ENCODE results near the gene DOCK9. TPM values are rescaled to one million over a fixed set of nuclear protein-coding genes. Genes with fewer than 3 reads are reported as not detected.

DOCK9 gene
- total RNA-seq, 6 donors from 2014 or later = 155 to 284 (median 170) TPM

GRCh38 chr13:98930151-98930591 lies 47.7 kb downstream of the DOCK9 start:
- H3K9me3 ChIP-seq = peaks cover 4 to 17% (median 11%) of the 10 kb centered on the region in 4 donors
- peaks cover 0 to 8% (median 3%) of the 10 kb centered on the region in 4 donors for H3K4me1 ChIP-seq
- H3K27me3 ChIP-seq = no peaks in the 10 kb centered on the region
- H3K4me3 ChIP-seq = no peak overlapping the region
- peaks cover 0 to 19% (median 2%) of the 10 kb centered on the region in 4 donors for H3K36me3 ChIP-seq
- ATAC-seq (ENCODE audit: low FRiP score in 2 of 2) (peak in 1 of 2 donors; percentile 11), DNase-seq (no peak)
- TF ChIP-seq CTCF (IDR thresholded peaks at IDR 0.05) (no peak), POLR2AphosphoS5 (IDR thresholded peaks at IDR 0.05) (no peak), EP300 (IDR thresholded peaks at IDR 0.05) (no peak), POLR2A (IDR thresholded peaks at IDR 0.05) (no peak)
- WGBS, 2 donors = 44 to 47% methylated on average over 8 of the region's 8 CpGs
- H3K27ac ChIP-seq = peak overlapping the region in 3 of 4 donors; percentile 23 to 61 (median 51)

GRCh38 chr13:98927951-98928927 lies 49.6 kb downstream of the DOCK9 start:
- H3K4me3 ChIP-seq = no peak overlapping the region
- no peaks in the 10 kb centered on the region for H3K27me3 ChIP-seq
- H3K27ac ChIP-seq = peak overlapping the region in 2 of 4 donors; percentile 10 to 67
- peaks cover 0 to 29% (median 0%) of the 10 kb centered on the region in 4 donors for H3K36me3 ChIP-seq
- DNase-seq (no peak), ATAC-seq (ENCODE audit: low FRiP score in 2 of 2) (peak in 1 of 2 donors; percentile 90)
- no peak for TF ChIP-seq POLR2A (IDR thresholded peaks at IDR 0.05)
- no peak for TF ChIP-seq POLR2AphosphoS5 (IDR thresholded peaks at IDR 0.05)
- no peak for TF ChIP-seq CTCF (IDR thresholded peaks at IDR 0.05)
- no peak for TF ChIP-seq EP300 (IDR thresholded peaks at IDR 0.05)
- 70 to 72% methylated on average over 2 of the region's 2 CpGs for WGBS, 2 donors
- no peaks in the 10 kb centered on the region for H3K9me3 ChIP-seq
- H3K4me1 ChIP-seq = peaks cover 0 to 12% (median 5%) of the 10 kb centered on the region in 4 donors

GRCh38 chr13:98925949-98926348 lies 51.9 kb downstream of the DOCK9 start:
- no peak for ATAC-seq (ENCODE audit: low FRiP score in 2 of 2)

GRCh38 chr13:98923641-98924397 lies 54.0 kb downstream of the DOCK9 start:
- H3K4me1 ChIP-seq = peaks cover 0 to 13% (median 7%) of the 10 kb centered on the region in 4 donors
- TF ChIP-seq CTCF (IDR thresholded peaks at IDR 0.05) = no peak
- TF ChIP-seq POLR2AphosphoS5 (IDR thresholded peaks at IDR 0.05) = no peak
- no peak for TF ChIP-seq POLR2A (IDR thresholded peaks at IDR 0.05)
- TF ChIP-seq EP300 (IDR thresholded peaks at IDR 0.05) = no peak
- H3K9me3 ChIP-seq = no peaks in the 10 kb centered on the region
- ATAC-seq (ENCODE audit: low FRiP score in 2 of 2) (peak in 1 of 2 donors; percentile 76), DNase-seq (no peak)
- 84 to 85% methylated on average over 11 of the region's 11 CpGs for WGBS, 2 donors
- H3K27me3 ChIP-seq = no peaks in the 10 kb centered on the region
- no peak overlapping the region for H3K4me3 ChIP-seq
- H3K27ac ChIP-seq = no peak overlapping the region
- peaks cover 0 to 68% (median 12%) of the 10 kb centered on the region in 4 donors for H3K36me3 ChIP-seq

More at GRCh38 chr13:98925949-98926348, 51.9 kb downstream of the DOCK9 start:
- Histone ChIP-seq H3K36me3 (peaks cover 0 to 52% (median 10%) of the 10 kb centered on the region in 4 donors), H3K27me3 (no peaks in the 10 kb centered on the region), H3K4me3 (no peak overlapping the region), H3K4me1 (peaks cover 0 to 12% (median 5%) of the 10 kb centered on the region in 4 donors), H3K27ac (peak overlapping the region in 1 of 4 donors; percentile 4), H3K9me3 (no peaks in the 10 kb centered on the region)
- no peak for DNase-seq
- TF ChIP-seq POLR2A (IDR thresholded peaks at IDR 0.05) (no peak), POLR2AphosphoS5 (IDR thresholded peaks at IDR 0.05) (no peak), EP300 (IDR thresholded peaks at IDR 0.05) (no peak), CTCF (IDR thresholded peaks at IDR 0.05) (no peak)
- 76 to 92% methylated on average over 4 of the region's 4 CpGs for whole genome bisulfite sequencing, 2 donors

All from upper lobe of left lung (tissue), 6 donors.